ENCODE measurements around the gene NRXN3. TPM values are rescaled to one million over a fixed set of nuclear protein-coding genes. Genes with fewer than 3 reads are reported as not detected.

Gene NRXN3
- total RNA-seq, 3 donors from 2014 or later, result 2.1 to 27.3 (median 2.6) TPM

- no peak for DNase-seq
- intact Hi-C loops (cut with DNase I, micrococcal nuclease), result no loop called here
- TF ChIP-seq, protein P1, sequence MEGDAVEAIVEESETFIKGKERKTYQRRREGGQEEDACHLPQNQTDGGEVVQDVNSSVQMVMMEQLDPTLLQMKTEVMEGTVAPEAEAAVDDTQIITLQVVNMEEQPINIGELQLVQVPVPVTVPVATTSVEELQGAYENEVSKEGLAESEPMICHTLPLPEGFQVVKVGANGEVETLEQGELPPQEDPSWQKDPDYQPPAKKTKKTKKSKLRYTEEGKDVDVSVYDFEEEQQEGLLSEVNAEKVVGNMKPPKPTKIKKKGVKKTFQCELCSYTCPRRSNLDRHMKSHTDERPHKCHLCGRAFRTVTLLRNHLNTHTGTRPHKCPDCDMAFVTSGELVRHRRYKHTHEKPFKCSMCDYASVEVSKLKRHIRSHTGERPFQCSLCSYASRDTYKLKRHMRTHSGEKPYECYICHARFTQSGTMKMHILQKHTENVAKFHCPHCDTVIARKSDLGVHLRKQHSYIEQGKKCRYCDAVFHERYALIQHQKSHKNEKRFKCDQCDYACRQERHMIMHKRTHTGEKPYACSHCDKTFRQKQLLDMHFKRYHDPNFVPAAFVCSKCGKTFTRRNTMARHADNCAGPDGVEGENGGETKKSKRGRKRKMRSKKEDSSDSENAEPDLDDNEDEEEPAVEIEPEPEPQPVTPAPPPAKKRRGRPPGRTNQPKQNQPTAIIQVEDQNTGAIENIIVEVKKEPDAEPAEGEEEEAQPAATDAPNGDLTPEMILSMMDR (IDR thresholded peaks at IDR 0.05), result no peak
- H3K9me3 ChIP-seq, result no peaks in the 10 kb centered on the region
- H3K4me1 ChIP-seq (ENCODE audit: low read depth), result no peaks in the 10 kb centered on the region
- ATAC-seq, result no peak
- H3K36me3 ChIP-seq (ENCODE audit: low read depth), result no peaks in the 10 kb centered on the region
- no peak overlapping the region for H3K4me3 ChIP-seq
Measured at GRCh38 chr14:79871136-79871535, 1701.0 kb downstream of the NRXN3 start.

GRCh38 chr14:79878229-79878628 lies 1708.1 kb downstream of the NRXN3 start:
- TF ChIP-seq, protein P1 (IDR thresholded peaks at IDR 0.05), result no peak
- DNase-seq (no peak), ATAC-seq (no peak)
- no peaks in the 10 kb centered on the region for H3K36me3 ChIP-seq (ENCODE audit: low read depth)
- no peaks in the 10 kb centered on the region for H3K9me3 ChIP-seq
- no peak overlapping the region for H3K4me3 ChIP-seq
- no peaks in the 10 kb centered on the region for H3K4me1 ChIP-seq (ENCODE audit: low read depth)
- intact Hi-C loops (cut with DNase I, micrococcal nuclease), result no loop called here

DNA sequence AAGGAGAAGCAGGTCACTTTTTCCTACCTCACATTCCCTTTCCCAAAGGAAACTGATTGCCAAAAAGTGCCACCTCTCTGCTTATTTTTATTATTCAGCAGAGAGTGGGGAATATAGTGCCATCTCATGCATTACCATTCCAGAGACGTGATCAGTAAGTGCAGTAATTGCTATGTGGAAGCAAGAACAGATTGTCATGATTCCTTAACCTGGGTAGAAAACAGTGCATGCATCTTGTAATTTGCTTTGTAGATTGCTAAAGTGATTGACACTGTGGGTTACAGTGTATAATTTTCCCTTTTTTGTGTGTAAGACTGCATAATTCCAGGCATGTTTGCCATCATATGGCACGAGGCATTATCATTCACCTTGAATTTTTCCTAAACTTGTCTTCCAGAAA lies 1708.6 kb downstream of the NRXN3 start:
- Histone ChIP-seq H3K36me3 (ENCODE audit: low read depth) (no peaks in the 10 kb centered on the region), H3K9me3 (no peaks in the 10 kb centered on the region), H3K4me1 (ENCODE audit: low read depth) (no peaks in the 10 kb centered on the region), H3K4me3 (no peak overlapping the region)
- ATAC-seq (no peak), DNase-seq (no peak)
- TF ChIP-seq, protein P1 (IDR thresholded peaks at IDR 0.05), result no peak
- intact Hi-C loops (cut with DNase I, micrococcal nuclease), result no loop called here

DNA sequence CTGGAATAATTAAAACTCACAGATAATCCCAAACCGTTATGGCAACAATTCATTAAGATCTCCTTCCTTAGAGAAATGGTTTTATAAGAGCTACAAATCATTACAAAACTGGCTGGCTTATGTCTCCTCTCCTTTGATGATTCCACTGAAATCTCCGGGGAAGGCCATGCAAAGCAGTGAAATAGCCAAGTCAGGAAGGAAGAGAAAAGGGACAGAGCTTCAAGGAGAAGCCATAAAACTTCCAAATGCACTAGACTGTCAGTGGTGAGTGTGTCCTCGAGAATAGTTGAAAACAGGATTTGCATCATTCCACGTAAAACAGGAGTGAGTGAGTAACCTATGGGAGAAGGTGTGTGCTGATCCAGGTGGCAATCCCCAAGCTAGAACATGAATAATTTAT lies 1711.1 kb downstream of the NRXN3 start:
- intact Hi-C loops (cut with DNase I, micrococcal nuclease), result no loop called here
- TF ChIP-seq, protein P1 (IDR thresholded peaks at IDR 0.05), result no peak
- DNase-seq, result no peak
- no peak for ATAC-seq
- no peaks in the 10 kb centered on the region for H3K9me3 ChIP-seq
- no peaks in the 10 kb centered on the region for H3K4me1 ChIP-seq (ENCODE audit: low read depth)
- H3K4me3 ChIP-seq, result no peak overlapping the region
- H3K36me3 ChIP-seq (ENCODE audit: low read depth), result no peaks in the 10 kb centered on the region

DNA sequence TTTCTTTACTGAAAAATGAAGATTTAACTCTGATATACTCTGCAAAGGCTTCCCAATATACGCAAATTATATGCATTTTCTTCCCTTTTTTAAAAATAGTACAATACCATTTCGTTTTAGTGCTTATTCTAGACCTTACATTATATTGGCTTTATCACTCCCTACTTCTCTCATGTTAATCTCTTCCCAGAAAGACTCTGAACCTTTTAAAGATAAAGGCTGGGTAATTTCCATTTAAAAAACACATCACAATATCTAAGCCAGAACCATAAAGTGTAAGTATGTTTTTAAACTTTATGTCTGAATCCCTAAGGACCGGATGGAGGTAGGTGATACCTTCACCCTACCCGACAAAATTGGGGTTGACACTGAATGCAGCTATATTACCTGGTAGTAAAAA lies 1720.4 kb downstream of the NRXN3 start:
- peak; percentile 61 for ATAC-seq
- no peaks in the 10 kb centered on the region for H3K9me3 ChIP-seq
- H3K4me1 ChIP-seq (ENCODE audit: low read depth), result no peaks in the 10 kb centered on the region
- no peaks in the 10 kb centered on the region for H3K36me3 ChIP-seq (ENCODE audit: low read depth)
- TF ChIP-seq, protein P1 (IDR thresholded peaks at IDR 0.05), result no peak
- DNase-seq, result no peak
- H3K4me3 ChIP-seq, result no peak overlapping the region
- intact Hi-C loops (cut with DNase I, micrococcal nuclease), result no loop called here

- H3K36me3 ChIP-seq (ENCODE audit: low read depth), result no peaks in the 10 kb centered on the region
- H3K4me3 ChIP-seq, result no peak overlapping the region
- DNase-seq (no peak), ATAC-seq (peak; percentile 79)
- H3K4me1 ChIP-seq (ENCODE audit: low read depth), result no peaks in the 10 kb centered on the region
- no peaks in the 10 kb centered on the region for H3K9me3 ChIP-seq
- intact Hi-C loops (cut with DNase I, micrococcal nuclease), result no loop called here
- TF ChIP-seq, protein P1 (IDR thresholded peaks at IDR 0.05), result no peak
Measured at GRCh38 chr14:79896009-79896408, 1725.8 kb downstream of the NRXN3 start.
